ENCODE data around the gene ANO4.

Gene ANO4

DNA sequence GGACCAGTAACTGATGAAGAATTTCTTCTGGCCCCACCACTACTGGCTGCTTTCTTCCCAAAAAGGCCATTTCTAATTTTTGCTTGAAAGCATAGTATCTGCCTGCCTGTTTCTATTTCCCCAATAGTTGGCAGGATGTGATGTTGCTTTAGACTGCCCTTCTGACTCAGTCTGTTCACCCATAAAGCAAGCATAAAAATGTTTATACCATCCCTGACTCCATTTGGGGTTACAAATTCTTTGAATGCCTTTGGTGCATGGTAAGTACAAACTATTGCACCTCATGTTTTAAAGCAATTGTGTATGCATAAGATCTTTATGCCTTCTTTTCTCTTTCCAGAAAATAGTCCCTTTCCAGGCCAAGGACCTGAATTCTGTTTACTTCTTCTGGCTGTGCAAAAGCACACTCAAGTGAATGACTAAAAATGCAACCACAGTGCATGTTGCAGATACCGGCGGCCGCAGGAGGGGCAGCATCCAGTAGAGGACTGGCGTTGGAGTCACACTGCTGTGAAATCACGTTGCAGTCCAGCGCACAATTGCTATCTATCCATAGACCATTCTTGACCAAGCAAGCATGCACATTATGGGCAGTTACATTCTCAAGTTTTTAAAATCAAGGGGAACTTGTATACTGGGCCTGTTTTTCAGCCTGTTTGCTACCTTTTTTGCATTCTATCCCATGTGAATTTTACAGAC lies 333.1 kb downstream of the ANO4 start:
- TF ChIP-seq, protein P1, sequence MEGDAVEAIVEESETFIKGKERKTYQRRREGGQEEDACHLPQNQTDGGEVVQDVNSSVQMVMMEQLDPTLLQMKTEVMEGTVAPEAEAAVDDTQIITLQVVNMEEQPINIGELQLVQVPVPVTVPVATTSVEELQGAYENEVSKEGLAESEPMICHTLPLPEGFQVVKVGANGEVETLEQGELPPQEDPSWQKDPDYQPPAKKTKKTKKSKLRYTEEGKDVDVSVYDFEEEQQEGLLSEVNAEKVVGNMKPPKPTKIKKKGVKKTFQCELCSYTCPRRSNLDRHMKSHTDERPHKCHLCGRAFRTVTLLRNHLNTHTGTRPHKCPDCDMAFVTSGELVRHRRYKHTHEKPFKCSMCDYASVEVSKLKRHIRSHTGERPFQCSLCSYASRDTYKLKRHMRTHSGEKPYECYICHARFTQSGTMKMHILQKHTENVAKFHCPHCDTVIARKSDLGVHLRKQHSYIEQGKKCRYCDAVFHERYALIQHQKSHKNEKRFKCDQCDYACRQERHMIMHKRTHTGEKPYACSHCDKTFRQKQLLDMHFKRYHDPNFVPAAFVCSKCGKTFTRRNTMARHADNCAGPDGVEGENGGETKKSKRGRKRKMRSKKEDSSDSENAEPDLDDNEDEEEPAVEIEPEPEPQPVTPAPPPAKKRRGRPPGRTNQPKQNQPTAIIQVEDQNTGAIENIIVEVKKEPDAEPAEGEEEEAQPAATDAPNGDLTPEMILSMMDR (IDR thresholded peaks at IDR 0.05): no peak

DNA sequence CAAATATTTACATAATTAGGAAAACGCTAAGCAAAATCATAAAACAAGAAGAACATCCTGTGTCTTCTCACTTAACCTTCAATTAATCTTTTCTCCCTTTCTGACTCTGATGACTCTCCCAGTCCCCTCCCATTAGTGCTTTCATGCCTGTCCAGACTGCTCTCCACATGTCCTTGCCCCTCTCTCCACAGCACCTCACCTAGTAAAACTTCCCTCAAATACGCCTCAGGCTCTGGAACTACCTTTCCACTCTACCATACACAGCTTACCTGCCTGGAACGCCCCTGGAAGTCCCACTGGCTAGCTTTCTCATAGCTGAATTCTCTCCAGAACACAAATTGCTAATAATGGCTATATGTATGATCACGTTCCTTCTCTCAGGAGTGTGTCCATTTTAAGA lies 370.7 kb downstream of the ANO4 start:
- TF ChIP-seq, protein P1 (IDR thresholded peaks at IDR 0.05): no peak

DNA sequence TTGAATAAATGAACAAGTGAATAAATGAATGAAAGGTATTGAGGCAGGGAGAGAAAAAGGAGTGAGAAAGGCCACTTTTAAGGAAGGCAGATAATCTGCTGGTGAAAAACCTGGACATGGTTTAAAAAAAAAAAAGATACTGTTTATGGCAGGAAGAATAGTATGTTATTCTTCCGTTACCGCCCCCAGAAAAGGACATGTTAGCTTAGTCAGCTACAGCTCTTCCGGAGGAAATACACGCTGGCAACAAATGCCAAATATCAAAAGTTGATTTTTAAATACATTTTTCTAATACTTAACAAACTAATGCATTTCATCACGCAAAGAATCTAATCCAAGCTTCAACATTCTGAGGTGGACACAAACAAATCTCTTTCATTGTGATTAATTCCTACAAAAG lies 372.3 kb downstream of the ANO4 start:
- TF ChIP-seq, protein P1 (IDR thresholded peaks at IDR 0.05): no peak

DNA sequence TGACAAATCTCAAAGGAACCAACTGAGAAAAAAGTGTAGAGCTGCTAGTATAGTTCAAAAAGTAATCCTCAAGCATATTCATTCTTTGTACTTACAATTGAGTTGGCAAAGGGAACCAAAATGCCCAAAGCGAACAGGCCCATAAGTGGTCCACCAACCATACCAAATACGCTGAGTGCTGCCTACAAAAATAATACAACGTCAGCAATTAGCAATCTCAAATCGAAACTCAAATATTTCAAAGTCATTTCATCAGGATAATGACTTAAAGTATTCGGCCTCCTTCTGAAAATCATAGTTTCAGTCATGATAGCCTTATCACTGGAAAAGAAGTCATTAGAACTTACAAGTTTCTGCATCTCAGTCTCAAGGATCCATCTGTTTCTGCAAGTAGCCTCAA lies 373.4 kb downstream of the ANO4 start:
- TF ChIP-seq, protein P1 (IDR thresholded peaks at IDR 0.05): no peak

DNA sequence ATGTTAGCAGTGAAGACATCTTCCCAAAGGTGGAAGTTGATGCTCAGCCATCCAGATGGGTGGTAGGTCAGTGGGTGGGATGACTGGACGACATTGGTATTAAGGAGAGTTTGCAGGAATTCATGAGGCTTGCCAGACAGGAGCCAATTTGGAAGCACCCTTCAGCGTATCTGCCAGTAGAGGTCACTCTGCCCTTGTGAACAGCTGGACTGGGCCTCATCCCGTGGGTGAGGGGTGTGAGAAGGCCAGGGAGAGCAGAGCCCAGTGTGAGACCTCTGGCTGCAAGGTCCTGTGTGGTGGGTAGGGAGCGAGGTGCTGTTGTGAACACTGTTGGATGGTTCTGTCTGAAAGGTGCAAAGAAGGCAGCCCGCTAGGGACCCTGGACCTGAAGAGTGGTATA lies 377.7 kb downstream of the ANO4 start:
- TF ChIP-seq, protein P1 (IDR thresholded peaks at IDR 0.05): peak; percentile 55

DNA sequence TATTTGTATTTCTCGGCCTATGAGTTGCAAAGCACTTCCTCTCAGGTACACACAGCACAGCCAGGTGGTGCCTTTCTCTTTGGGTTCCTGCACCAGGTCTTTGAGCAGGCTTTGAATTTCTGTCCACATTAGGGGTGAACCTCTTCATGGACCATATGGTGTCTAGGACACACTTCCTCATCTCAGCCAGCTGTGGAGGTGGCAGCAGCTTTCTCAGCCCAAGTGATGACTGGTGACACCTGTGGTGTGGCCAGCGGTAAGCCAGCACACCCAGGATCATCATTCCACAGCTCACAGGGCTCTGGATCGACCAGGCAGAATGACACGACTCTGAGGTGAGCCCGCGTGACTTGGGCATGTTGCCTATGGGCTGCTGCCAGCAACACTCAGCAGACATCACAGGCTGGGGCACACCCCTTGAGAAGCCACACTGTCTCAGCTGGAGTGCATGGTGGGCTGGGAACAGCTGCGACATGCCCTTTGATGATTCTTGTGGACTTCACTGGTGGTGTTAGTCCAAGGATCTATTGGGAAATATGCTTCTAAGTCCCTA lies 378.7 kb downstream of the ANO4 start:
- TF ChIP-seq, protein P1 (IDR thresholded peaks at IDR 0.05): no peak

DNA sequence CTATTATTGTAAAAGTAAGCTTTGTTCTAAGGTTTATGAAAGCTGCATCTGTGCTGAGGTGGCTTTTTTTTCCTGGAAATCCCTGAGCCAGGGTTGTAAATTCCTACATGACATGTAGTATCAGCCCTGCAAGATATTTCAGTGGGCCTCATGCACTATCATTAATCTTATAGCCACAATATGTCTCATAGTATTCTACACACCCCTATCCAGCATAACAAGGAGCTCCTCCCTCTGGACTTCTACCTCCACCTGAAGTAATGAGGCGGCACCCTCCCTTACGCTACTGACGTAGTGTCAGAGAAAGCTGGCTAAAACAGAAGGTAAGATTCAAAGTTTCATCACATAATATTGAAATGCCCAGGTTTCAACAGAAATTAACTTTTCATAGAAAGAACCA lies 380.0 kb downstream of the ANO4 start:
- TF ChIP-seq, protein P1 (IDR thresholded peaks at IDR 0.05): no peak

Measured in LNCAP (cell line).